Activated T-helper 17 cell treated with anti-CD3 and anti-CD28 coated beads, Interleukin-2, amount 50 U/mL, for 72 hours (primary cell): ENCODE data around the gene NIPAL4. TPM values are rescaled to one million over a fixed set of nuclear protein-coding genes. Genes with fewer than 3 reads are reported as not detected.
"Not testable (repeated sequence)": the region's sequence is repeated elsewhere in the genome, so short reads cannot be mapped to it uniquely, and the experiment has no call there.

ENCODE experiments used
- ATAC-seq: fragments of 150-1000 bp; cut with Tn5 transposase; replicated peaks from 2 replicates; pipeline ENCODE4 v1.10.0; 2021; ENCODE audit warnings: mild to moderate bottlenecking, moderate library complexity
- H3K27ac Mint-ChIP-seq: one replicate; pipeline ENCODE4 v1.8.0; 2022; ENCODE audit warnings: mixed read lengths
- H3K27me3 Mint-ChIP-seq: one replicate; pipeline ENCODE4 v1.8.0; 2022; ENCODE audit warnings: mixed read lengths
- H3K36me3 Mint-ChIP-seq: one replicate; pipeline ENCODE4 v1.8.0; 2022; ENCODE audit warnings: low read depth, mild to moderate bottlenecking, mixed read lengths
- H3K4me1 Mint-ChIP-seq: one replicate; pipeline ENCODE4 v1.8.0; 2022; ENCODE audit warnings: mixed read lengths
- H3K4me3 Mint-ChIP-seq: one replicate; pipeline ENCODE4 v1.8.0; 2022; ENCODE audit warnings: mild to moderate bottlenecking, mixed read lengths
- H3K9me3 Mint-ChIP-seq: one replicate; pipeline ENCODE4 v1.8.0; 2022; ENCODE audit warnings: mixed read lengths
- total RNA-seq, 2 donors: library from RNA; stranded (reverse); gene quantifications; one replicate each; pipeline ENCODE4 v1.2.3, GENCODE V29; 2022

NIPAL4 gene
- total RNA-seq, result under 1 TPM; 0.65 to 0.90 TPM

DNA sequence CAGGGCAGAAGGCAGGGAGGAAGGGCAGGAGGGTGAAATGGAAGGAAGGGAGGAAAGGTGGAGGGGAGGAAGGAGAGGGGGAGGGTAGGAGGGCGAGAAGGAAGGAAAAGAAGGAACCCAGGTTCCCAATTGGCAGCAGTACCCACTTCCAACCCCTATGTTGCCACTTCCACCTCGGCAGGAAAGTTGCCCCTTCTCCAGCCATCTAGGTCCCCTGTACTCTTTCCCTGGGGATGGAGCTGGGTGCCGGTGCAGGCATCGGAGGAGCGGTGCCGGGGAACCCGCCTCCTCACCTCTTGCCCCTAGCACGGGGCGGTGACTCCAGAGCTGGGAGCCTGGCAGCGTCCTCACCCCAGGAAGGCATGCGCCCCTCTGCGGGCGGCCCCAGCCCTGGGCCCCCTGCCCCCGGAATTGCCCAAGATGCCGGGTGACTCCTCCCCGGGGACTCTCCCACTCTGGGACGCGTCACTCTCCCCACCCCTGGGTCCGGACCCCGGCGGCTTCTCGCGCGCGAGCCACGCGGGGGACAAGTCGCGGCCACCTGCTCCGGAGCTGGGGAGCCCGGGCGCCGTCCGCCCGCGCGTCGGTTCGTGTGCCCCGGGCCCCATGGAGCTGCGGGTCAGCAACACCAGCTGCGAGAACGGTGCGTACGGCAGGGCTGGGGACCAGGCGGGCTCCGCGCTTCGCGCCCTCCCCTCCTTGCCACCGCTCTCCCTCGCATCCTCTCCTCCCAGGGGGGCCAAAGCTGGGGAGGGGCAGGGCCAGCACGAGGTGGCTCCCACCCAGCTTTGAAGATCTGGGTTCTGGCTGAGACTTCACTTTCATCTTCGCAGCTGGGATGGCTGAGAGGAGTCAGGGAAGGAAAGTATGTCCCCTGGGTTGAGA is at the start of gene NIPAL4:
Gene NIPAL4 (plus strand): TSS at position 499 of the 885 bp plus-strand sequence. CDS start 108 bp downstream, at position 607.
- H3K27ac Mint-ChIP-seq, result peak within 1 kb of the TSS; percentile 78
- H3K4me1 Mint-ChIP-seq, result peaks cover 15% of the 10 kb centered on the region
- no peaks in the 10 kb centered on the region for H3K27me3 Mint-ChIP-seq
- H3K4me3 Mint-ChIP-seq, result peak within 1 kb of the TSS; percentile 78
- peak; percentile 27 for ATAC-seq
- H3K9me3 Mint-ChIP-seq, result no peaks in the 10 kb centered on the region
- H3K36me3 Mint-ChIP-seq, result no peaks in the 10 kb centered on the region

DNA sequence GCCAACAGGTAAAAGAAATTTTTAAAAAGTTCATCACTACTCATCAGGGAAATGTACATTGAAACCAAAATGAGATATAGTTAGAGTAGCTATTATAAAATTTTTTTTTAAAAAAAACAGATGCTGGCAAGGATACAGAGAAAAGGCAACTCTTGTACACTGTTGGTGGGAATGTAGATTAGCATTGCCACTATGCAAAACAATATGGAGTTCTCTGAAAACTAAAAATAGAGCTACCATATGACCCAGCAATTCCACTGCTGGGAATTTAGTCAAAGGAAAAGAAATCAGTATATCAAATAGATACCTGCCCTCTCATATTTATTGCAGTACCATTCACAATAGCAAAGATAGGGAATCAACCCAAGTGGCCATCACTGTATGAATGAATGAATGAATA is 44.2 kb upstream of the NIPAL4 start:
- no peaks in the 10 kb centered on the region for H3K9me3 Mint-ChIP-seq

DNA sequence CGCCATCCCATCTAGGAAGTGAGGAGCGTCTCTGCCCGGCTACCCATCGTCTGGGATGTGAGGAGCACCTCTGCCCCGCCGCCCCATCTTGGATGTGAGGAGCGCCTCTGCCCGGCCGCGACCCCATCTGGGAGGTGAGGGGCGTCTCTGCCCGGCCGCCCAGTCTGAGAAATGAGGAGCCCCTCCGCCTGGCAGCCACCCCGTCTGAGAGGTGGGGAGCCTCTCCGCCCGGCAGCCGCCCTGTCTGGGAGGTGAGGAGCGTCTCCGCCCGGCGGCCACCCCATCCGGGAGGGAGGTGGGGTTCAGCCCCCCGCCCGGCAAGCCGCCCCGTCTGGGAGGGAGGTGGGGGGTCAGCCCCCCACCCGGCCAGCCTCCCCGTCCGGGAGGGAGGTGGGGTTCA is 40.5 kb upstream of the NIPAL4 start:
- H3K27me3 Mint-ChIP-seq, H3K4me3 Mint-ChIP-seq, ATAC-seq, H3K36me3 Mint-ChIP-seq, H3K9me3 Mint-ChIP-seq, H3K4me1 Mint-ChIP-seq, H3K27ac Mint-ChIP-seq: not testable (repeated sequence)

More for the DNA sequence above, 44.2 kb upstream of the NIPAL4 start:
- H3K36me3 Mint-ChIP-seq, result no peaks in the 10 kb centered on the region
- H3K27ac Mint-ChIP-seq, result no peak overlapping the region
- ATAC-seq, result no peak
- H3K27me3 Mint-ChIP-seq, result no peaks in the 10 kb centered on the region
- H3K4me1 Mint-ChIP-seq, result no peaks in the 10 kb centered on the region
- no peak overlapping the region for H3K4me3 Mint-ChIP-seq

DNA sequence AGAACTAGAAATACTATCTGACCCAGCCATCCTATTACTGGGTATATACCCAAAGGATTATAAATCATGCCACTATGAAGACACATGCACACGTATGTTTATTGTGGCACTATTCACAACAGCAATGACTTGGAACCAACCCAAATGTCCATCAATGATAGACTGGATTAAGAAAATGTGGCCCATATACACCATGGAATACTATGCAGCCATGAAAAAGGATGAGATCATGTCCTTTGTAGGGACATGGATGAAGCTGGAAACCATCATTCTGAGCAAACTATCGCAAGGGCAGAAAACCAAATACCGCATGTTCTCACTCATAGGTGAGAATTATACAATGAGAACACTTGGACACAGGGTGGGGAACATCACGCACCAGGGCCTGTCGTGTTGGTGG is 30.1 kb upstream of the NIPAL4 start:
- H3K27ac Mint-ChIP-seq, result peak overlapping the region; percentile 28
- not testable (repeated sequence) for H3K9me3 Mint-ChIP-seq, H3K36me3 Mint-ChIP-seq, H3K27me3 Mint-ChIP-seq, H3K4me3 Mint-ChIP-seq, H3K4me1 Mint-ChIP-seq, ATAC-seq

DNA sequence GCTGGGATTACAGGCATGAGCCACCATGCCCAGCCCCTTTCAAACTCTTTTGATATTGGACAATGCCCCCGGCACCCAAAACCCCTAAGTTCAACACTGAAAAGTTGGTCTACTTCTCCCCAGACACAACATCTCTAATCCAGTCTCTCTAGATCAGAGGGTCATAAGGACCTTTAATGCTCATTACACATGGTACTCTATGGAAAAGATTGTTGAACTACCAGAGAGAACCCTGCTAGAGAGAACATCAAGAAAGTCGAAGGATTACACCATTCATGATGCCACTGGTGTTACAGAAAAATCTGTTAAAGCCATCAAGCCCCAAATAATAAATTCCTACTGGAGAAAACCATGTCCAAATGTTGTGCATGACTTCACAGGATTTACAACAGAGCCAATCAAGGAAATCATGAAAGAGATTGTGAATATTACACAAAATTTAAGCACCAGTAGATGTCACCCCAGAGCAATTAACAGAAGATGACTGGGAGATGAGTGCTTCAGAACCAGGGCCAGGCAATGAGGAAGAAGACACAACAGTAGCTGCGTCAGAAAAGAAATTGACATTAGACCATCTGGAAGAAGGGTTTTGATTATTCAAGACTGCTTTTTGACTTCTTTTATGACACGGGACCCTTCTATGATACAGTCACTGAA is 28.3 kb upstream of the NIPAL4 start:
- Mint-ChIP-seq H3K9me3 (no peaks in the 10 kb centered on the region), H3K36me3 (no peaks in the 10 kb centered on the region), H3K4me3 (no peak overlapping the region), H3K27me3 (no peaks in the 10 kb centered on the region), H3K27ac (no peak overlapping the region), H3K4me1 (no peaks in the 10 kb centered on the region)
- ATAC-seq, result peak; percentile 90

DNA sequence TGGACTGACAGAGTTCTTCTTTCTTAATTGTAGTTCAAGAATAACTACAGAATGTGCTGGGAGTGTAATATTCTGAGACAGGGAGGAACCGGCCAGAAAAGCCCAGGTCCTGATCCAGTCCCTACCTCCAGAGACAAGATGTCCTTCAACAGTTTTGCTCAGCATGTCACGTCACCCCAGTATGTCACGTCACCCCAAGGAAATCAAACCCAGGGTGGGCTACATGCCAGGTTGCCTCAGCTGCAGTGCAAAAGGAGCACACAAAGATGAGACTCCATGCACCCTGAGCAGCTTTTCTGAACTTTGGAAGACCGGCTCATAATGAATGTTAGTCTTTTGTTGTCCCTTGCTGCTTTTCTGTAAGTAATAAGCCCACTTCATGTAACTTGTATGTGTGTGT is 25.9 kb upstream of the NIPAL4 start:
- Mint-ChIP-seq H3K27ac (no peak overlapping the region), H3K36me3 (no peaks in the 10 kb centered on the region), H3K4me1 (no peaks in the 10 kb centered on the region), H3K27me3 (no peaks in the 10 kb centered on the region), H3K9me3 (no peaks in the 10 kb centered on the region), H3K4me3 (no peak overlapping the region)
- no peak for ATAC-seq

DNA sequence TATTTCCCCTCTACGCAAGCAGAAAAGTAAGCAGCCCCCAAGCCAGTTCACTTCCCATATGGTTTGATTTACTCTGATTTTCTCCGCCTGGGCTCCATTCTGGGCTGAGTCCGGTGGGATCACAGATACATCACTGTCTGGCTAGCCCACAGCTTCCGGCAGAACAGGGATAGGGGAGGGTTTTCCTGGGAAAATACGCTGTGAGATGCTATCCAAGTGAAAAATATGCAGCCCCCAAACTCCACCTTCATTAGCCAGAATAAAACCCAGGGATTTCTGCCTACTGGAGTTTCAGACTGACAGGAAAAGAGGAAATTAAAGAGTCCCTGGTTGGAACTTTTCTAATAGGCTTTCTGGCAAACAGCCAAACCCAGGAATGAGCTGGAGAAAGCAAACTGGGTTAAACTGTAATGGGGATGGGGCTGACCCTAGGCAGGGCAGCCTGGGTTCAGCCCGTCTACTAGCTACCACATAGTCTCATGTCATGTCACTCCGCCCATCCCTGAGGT is 16.9 kb upstream of the NIPAL4 start:
- Mint-ChIP-seq H3K36me3 (no peaks in the 10 kb centered on the region), H3K9me3 (no peaks in the 10 kb centered on the region), H3K4me3 (no peak overlapping the region), H3K27ac (no peak overlapping the region), H3K4me1 (no peaks in the 10 kb centered on the region), H3K27me3 (no peaks in the 10 kb centered on the region)
- no peak for ATAC-seq

DNA sequence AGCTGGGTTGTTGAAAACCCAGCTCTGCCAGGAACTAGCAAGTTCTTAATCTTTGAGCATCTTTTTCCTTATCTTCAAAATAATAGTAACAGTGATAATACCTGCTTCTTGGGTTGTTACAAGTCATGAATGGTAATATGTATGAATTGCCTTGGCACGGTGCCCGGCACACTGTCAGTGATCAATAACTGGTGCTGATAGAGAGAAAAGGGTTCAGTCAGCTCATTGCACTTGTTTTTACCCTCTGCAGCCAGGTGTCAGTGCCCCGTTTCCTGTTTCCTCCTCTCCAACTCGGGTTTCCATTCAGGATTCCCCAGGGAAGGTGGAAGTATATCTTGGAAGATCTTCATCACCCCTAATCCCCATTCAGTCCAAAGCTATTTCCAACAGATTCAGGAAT is 15.8 kb upstream of the NIPAL4 start:
- no peaks in the 10 kb centered on the region for H3K9me3 Mint-ChIP-seq
- ATAC-seq, result no peak
- H3K4me1 Mint-ChIP-seq, result no peaks in the 10 kb centered on the region
- no peaks in the 10 kb centered on the region for H3K36me3 Mint-ChIP-seq
- no peak overlapping the region for H3K27ac Mint-ChIP-seq
- no peak overlapping the region for H3K4me3 Mint-ChIP-seq
- no peaks in the 10 kb centered on the region for H3K27me3 Mint-ChIP-seq

DNA sequence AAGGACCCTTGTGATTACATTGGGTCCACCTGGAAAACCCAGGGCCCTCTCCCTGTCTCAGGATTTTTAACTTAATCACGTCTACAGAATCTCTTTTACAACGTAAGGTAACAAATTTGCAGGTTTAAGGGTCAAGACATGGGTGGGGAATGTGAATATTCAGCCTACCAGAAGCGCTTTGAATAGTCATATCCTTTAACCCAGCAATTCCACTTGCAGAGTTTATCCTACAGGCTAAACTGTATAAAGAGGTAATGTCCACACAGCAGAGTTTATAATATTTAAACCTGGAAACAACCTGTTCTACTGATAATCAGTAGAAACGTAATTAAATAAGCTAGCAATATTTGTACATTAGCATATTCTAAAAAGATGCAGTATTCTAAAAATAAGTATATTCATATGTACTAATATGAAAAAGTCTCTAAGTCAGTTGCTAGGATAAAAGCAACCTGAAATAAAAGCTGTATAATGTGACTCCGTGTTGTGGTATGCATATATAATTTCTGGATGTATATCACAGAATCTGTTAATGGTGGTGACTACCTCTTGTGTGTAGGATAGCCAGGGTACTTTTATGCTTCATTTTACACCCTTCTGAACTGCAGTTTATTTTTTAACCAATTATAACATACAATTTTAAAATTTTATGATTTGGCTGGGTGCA is 14.1 kb upstream of the NIPAL4 start:
- Mint-ChIP-seq H3K36me3 (no peaks in the 10 kb centered on the region), H3K27ac (no peak overlapping the region), H3K9me3 (no peaks in the 10 kb centered on the region), H3K27me3 (no peaks in the 10 kb centered on the region), H3K4me1 (no peaks in the 10 kb centered on the region), H3K4me3 (no peak overlapping the region)
- ATAC-seq, result no peak

DNA sequence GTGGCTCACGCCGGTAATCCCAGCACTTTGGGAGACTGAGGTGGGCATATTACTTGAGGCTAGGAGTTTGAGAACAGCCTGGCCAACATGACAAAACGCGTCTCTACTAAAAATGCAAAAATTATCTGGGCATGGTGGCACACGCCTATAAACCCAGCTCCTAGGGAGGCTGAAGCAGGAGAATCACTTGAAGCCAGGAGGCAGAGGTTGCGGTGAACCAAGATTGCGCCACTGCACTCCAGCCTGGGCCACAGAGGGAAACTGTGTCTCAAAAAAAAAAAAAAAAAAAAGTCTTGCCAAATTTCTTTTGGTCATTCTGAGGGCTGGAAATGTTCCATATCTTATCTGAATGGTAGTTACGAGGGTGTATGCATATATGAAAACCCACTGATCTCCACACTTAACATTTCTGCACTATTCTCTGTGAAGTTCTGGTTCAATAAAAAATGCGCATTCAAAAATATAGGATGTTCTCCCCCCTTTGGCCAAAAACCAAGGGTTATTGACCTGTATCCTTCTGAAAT is 13.5 kb upstream of the NIPAL4 start:
- no peak for ATAC-seq
- H3K4me3 Mint-ChIP-seq, result no peak overlapping the region
- no peaks in the 10 kb centered on the region for H3K9me3 Mint-ChIP-seq
- H3K27ac Mint-ChIP-seq, result no peak overlapping the region
- H3K27me3 Mint-ChIP-seq, result no peaks in the 10 kb centered on the region
- H3K4me1 Mint-ChIP-seq, result no peaks in the 10 kb centered on the region
- no peaks in the 10 kb centered on the region for H3K36me3 Mint-ChIP-seq

DNA sequence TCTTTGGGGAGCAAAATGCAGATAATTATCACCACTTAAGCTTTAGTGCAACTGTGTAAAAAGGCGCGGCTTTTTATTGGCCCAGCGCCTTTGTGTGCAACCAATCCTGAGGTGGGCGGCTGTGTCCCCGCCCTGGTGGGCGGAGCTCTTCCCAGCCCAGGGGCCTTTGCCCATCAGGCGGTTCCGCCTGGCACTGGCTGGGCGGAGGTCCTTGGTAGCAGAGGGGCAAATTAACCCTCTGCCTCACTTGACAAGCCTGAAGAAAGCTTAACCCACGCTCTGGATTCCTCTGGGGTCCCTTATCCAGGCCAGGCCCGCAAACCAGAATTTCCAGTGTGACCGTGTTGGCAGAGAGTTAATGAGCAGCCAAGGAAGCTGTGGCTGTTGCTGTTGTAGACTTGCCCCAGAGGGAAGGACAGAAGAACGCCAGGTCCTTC is 12.8 kb upstream of the NIPAL4 start:
- no peaks in the 10 kb centered on the region for H3K36me3 Mint-ChIP-seq
- no peaks in the 10 kb centered on the region for H3K27me3 Mint-ChIP-seq
- no peak for ATAC-seq
- H3K9me3 Mint-ChIP-seq, result no peaks in the 10 kb centered on the region
- H3K4me1 Mint-ChIP-seq, result no peaks in the 10 kb centered on the region
- no peak overlapping the region for H3K4me3 Mint-ChIP-seq
- no peak overlapping the region for H3K27ac Mint-ChIP-seq

DNA sequence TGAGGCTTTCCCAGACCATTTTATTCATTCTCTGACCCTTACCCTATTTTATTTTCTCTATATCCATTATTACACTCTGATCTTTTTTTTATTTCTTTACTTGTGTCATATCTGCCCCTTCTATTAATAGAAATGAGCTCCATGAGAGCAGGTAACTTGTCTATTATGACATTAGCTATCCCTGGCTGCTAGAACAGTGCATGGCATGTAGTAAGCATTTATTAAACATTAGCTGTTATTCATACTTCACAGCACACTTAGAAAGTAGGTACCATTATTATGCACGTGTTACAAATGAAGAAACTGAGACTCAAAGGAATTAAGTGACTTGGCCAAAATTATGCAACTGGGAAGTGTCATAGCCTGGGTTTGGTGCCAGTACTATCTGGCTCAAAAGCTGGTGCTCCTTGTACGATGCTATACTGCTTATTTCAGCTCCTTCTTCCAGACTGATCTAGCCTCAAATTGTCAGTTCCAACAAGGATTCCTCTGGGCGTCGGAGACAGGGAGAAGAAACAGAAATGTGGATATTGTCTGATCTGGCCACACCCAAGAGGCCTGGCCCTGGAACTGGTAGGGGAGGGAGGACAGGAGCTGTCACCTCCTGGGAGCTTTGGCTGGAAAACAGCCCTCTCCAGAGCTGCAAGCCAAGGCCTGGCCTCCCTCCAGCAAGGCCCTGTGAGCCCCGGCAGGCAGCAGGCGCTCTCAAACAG is 10.8 kb upstream of the NIPAL4 start:
- H3K36me3 Mint-ChIP-seq, result no peaks in the 10 kb centered on the region
- no peaks in the 10 kb centered on the region for H3K27me3 Mint-ChIP-seq
- no peak for ATAC-seq
- no peaks in the 10 kb centered on the region for H3K4me1 Mint-ChIP-seq
- H3K27ac Mint-ChIP-seq, result no peak overlapping the region
- no peak overlapping the region for H3K4me3 Mint-ChIP-seq
- no peaks in the 10 kb centered on the region for H3K9me3 Mint-ChIP-seq

DNA sequence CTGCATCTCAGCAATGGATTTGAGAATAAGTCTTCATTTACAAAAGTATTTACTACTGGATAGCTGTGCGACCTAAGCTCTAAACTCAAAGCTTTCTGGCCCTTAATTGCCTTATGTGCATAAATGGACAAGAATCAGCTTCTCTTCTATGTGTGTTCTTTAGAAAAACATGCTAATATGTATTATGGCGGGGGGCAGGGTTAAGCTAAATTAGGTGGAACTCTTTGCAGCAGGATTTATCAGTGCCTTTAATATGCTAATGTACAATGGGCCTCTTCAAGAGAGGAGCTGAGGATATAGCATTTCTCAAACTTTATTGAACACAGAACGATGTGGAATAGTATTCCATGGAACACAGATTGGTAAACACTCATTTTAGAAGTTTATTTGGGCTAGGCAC is 10.0 kb upstream of the NIPAL4 start:
- Mint-ChIP-seq H3K4me1 (no peaks in the 10 kb centered on the region), H3K27me3 (no peaks in the 10 kb centered on the region), H3K27ac (no peak overlapping the region), H3K4me3 (no peak overlapping the region), H3K36me3 (no peaks in the 10 kb centered on the region), H3K9me3 (no peaks in the 10 kb centered on the region)
- no peak for ATAC-seq

DNA sequence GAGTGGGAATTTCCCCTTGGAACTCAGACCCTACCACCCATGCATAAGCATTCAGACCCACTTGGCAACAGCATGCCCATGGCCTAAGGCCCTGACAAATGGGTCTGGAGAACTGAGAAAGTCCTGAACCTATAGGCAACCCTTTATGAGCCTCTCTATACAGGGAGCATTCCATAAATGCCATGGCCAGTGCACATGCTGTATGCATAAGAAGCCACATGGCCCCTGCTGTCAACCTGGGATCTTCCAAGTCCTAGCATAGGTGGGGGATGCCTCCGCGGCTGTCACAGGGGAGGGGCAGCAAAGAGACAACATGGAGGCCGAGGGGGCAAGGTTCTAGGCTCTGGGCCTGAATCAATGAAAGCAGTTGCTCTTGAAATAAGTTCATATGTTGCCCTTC is 8.2 kb upstream of the NIPAL4 start:
- no peak overlapping the region for H3K27ac Mint-ChIP-seq
- ATAC-seq, result no peak
- no peaks in the 10 kb centered on the region for H3K27me3 Mint-ChIP-seq
- no peak overlapping the region for H3K4me3 Mint-ChIP-seq
- no peaks in the 10 kb centered on the region for H3K4me1 Mint-ChIP-seq
- no peaks in the 10 kb centered on the region for H3K36me3 Mint-ChIP-seq
- H3K9me3 Mint-ChIP-seq, result no peaks in the 10 kb centered on the region
